Measurements from ENCODE around the gene CYTH3. TPM values are rescaled to one million over a fixed set of nuclear protein-coding genes. Genes with fewer than 3 reads are reported as not detected.
"Not testable (repeated sequence)": the region's sequence is repeated elsewhere in the genome, so short reads cannot be mapped to it uniquely, and the experiment has no call there.

Gene CYTH3
- total and polyA plus RNA-seq, 2 donors (not counting 3 experiments of a cell fraction or from before 2014, with no cell fraction given), result 8.6 to 11.2 TPM

DNA sequence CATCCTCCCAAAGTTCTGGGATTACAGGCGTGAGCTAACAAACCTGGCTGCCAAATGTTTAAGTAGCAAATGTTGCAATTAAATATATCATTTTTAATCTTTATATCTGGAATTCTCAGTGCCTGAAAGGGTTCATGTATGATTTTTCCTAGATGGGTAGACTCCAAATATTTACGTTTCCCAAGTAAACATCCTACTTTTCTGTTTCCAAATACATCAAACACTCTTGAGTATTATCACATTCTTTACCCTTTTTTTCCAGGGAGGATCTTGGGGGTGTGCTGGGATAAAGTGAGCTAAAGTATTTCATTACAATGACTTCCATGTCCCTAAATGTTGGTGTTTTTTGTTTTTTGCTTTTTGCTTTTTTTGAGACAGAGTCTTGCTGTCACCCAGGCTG, 32.9 kb upstream of the CYTH3 start:
- Histone ChIP-seq H3K9me1 (replicated peaks; ENCODE audit: control insufficient read depth, extremely low read depth, insufficient read depth, low read length) (no peaks in the 10 kb centered on the region), H3K9me3 (replicated peaks; ENCODE audit: control insufficient read depth, insufficient read depth, low read length) (no peaks in the 10 kb centered on the region), H3K27me3 (ENCODE audit: control insufficient read depth in 2 of 2, insufficient read depth in 2 of 2, low read length in 2 of 2) (no peaks in the 10 kb centered on the region), H3K36me3 (ENCODE audit: control insufficient read depth in 2 of 2, extremely low read depth in 1 of 2, insufficient read depth in 2 of 2, low read length in 2 of 2) (no peaks in the 10 kb centered on the region), H3K4me3 (replicated peaks in 1 of 3; ENCODE audit: insufficient read depth in 1 of 3, low read depth in 1 of 3, low read length in 3 of 3) (no peak overlapping the region), H2AFZ (ENCODE audit: low read depth, low read length) (no peak overlapping the region), H3K79me2 (ENCODE audit: control insufficient read depth, insufficient read depth, low read length) (no peaks in the 10 kb centered on the region), H3K9ac (replicated peaks; ENCODE audit: extremely low read depth, insufficient read depth, low read length) (no peak overlapping the region), H3K4me1 (ENCODE audit: control insufficient read depth, extremely low read depth, insufficient read depth, low read length) (peaks cover 20% of the 10 kb centered on the region), H3K27ac (ENCODE audit: insufficient read depth, low read depth, low read length) (no peak overlapping the region), H4K20me1 (replicated peaks; ENCODE audit: control insufficient read depth, extremely low read depth, insufficient read depth, low read length) (no peaks in the 10 kb centered on the region), H3K4me2 (ENCODE audit: insufficient read depth, low read length) (no peak overlapping the region)
- DNase-seq (ENCODE audit: low read depth, low spot score), result no peak
- no peak for TF ChIP-seq MYC (IDR thresholded peaks at IDR 0.05; ENCODE audit: low read depth, low read length)
- TF ChIP-seq POLR2A (IDR thresholded peaks at IDR 0.05; ENCODE audit: low read depth, low read length), result no peak
- TF ChIP-seq, protein P1, sequence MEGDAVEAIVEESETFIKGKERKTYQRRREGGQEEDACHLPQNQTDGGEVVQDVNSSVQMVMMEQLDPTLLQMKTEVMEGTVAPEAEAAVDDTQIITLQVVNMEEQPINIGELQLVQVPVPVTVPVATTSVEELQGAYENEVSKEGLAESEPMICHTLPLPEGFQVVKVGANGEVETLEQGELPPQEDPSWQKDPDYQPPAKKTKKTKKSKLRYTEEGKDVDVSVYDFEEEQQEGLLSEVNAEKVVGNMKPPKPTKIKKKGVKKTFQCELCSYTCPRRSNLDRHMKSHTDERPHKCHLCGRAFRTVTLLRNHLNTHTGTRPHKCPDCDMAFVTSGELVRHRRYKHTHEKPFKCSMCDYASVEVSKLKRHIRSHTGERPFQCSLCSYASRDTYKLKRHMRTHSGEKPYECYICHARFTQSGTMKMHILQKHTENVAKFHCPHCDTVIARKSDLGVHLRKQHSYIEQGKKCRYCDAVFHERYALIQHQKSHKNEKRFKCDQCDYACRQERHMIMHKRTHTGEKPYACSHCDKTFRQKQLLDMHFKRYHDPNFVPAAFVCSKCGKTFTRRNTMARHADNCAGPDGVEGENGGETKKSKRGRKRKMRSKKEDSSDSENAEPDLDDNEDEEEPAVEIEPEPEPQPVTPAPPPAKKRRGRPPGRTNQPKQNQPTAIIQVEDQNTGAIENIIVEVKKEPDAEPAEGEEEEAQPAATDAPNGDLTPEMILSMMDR (IDR thresholded peaks at IDR 0.05; ENCODE audit: extremely low read depth in 1 of 2, insufficient read depth in 1 of 2, low read depth in 1 of 2, low read length in 2 of 2), result no peak
- no peak for TF ChIP-seq POLR2AphosphoS5 (IDR thresholded peaks at IDR 0.05; ENCODE audit: insufficient read depth, low read depth, low read length)
- TF ChIP-seq, protein P2, sequence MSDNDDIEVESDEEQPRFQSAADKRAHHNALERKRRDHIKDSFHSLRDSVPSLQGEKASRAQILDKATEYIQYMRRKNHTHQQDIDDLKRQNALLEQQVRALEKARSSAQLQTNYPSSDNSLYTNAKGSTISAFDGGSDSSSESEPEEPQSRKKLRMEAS (IDR thresholded peaks at IDR 0.05; ENCODE audit: insufficient read depth, insufficient read length), result no peak
- no peak for TF ChIP-seq FOS (IDR thresholded peaks at IDR 0.05; ENCODE audit: borderline replicate concordance, insufficient read depth, low read length)
- TF ChIP-seq JUN (IDR thresholded peaks at IDR 0.05; ENCODE audit: borderline replicate concordance, insufficient read depth, insufficient read length, low read depth), result no peak
- no peak for TF ChIP-seq GATA2 (IDR thresholded peaks at IDR 0.05; ENCODE audit: insufficient read depth, insufficient read length, low read depth, low read length)
- no peak for TF ChIP-seq EZH2 (IDR thresholded peaks at IDR 0.05; ENCODE audit: borderline replicate concordance, low read depth, low read length, severe bottlenecking)
- dilution Hi-C loops (cut with MboI; ENCODE audit: extremely low pct_ligation_motif_present, low sequenced_read_pairs), result no loop called here
- ChIA-PET POLR2A (no interaction called here), CTCF (interaction anchor here (1.3 to 1.8 kb wide), 2 partner anchors 18 to 145 kb away, joined by 3 to 5 read pairs; no protein-coding TSS in a partner anchor)
- intact Hi-C loops (cut with micrococcal nuclease), result no loop called here
- no peak for FAIRE-seq
- no TSS peak for BruUV-seq (replicated peaks)

DNA sequence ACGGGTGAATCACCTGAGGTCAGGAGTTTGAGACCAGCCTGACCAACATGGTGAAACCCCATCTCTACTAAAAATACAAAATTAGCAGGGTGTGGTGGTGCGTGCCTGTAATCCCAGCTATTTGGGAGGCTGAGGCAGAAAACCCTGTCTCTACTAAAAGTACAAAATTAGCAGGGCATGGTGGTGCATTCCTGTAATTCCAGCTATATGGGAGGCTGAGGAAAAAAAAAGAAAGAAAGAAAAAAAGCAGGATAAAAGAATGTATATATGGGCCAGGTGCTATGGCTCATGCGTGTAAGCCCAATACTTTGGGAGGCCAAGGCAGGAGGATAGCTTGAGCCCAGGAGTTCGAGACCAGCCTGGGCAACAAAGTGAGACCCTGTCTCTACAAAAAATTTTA, 29.0 kb upstream of the CYTH3 start:
- dilution Hi-C loops (cut with MboI; ENCODE audit: extremely low pct_ligation_motif_present, low sequenced_read_pairs); H3K9ac ChIP-seq (replicated peaks; ENCODE audit: extremely low read depth, insufficient read depth, low read length); BruUV-seq (replicated peaks); H2AFZ ChIP-seq (ENCODE audit: low read depth, low read length); H4K20me1 ChIP-seq (replicated peaks; ENCODE audit: control insufficient read depth, extremely low read depth, insufficient read depth, low read length); H3K4me1 ChIP-seq (ENCODE audit: control insufficient read depth, extremely low read depth, insufficient read depth, low read length); H3K4me2 ChIP-seq (ENCODE audit: insufficient read depth, low read length); H3K9me1 ChIP-seq (replicated peaks; ENCODE audit: control insufficient read depth, extremely low read depth, insufficient read depth, low read length); H3K36me3 ChIP-seq (ENCODE audit: control insufficient read depth in 2 of 2, extremely low read depth in 1 of 2, insufficient read depth in 2 of 2, low read length in 2 of 2); FAIRE-seq; POLR2A ChIA-PET; H3K79me2 ChIP-seq (ENCODE audit: control insufficient read depth, insufficient read depth, low read length); H3K9me3 ChIP-seq (replicated peaks; ENCODE audit: control insufficient read depth, insufficient read depth, low read length); H3K27me3 ChIP-seq (ENCODE audit: control insufficient read depth in 2 of 2, insufficient read depth in 2 of 2, low read length in 2 of 2); H3K27ac ChIP-seq (ENCODE audit: insufficient read depth, low read depth, low read length); DNase-seq (ENCODE audit: low read depth, low spot score); H3K4me3 ChIP-seq (replicated peaks in 1 of 3; ENCODE audit: insufficient read depth in 1 of 3, low read depth in 1 of 3, low read length in 3 of 3): not testable (repeated sequence)
- intact Hi-C loops (cut with micrococcal nuclease), result loop anchor here (5.0 kb wide), 1 partner anchor 49 kb away; no protein-coding TSS in a partner anchor
- CTCF ChIA-PET, result interaction anchor here (1.0 to 1.4 kb wide), 3 partner anchors 11 to 50 kb away, joined by 3 to 4 read pairs (median 3); no protein-coding TSS in a partner anchor

Data from endothelial cell of umbilical vein (primary cell).